GM12891 (cell line): ENCODE results near the gene IRX4.

Experiments
- POLR2A ChIP-seq: IDR thresholded peaks from 2 replicates; pipeline ENCODE4 v1.6.1; 2011; ENCODE audit warnings: low read depth, low read length, control low read depth
- POLR2AphosphoS5 ChIP-seq: IDR thresholded peaks from 2 replicates; pipeline ENCODE4 v1.6.1; 2011; ENCODE audit warnings: low read depth, low read length, control low read depth

DNA sequence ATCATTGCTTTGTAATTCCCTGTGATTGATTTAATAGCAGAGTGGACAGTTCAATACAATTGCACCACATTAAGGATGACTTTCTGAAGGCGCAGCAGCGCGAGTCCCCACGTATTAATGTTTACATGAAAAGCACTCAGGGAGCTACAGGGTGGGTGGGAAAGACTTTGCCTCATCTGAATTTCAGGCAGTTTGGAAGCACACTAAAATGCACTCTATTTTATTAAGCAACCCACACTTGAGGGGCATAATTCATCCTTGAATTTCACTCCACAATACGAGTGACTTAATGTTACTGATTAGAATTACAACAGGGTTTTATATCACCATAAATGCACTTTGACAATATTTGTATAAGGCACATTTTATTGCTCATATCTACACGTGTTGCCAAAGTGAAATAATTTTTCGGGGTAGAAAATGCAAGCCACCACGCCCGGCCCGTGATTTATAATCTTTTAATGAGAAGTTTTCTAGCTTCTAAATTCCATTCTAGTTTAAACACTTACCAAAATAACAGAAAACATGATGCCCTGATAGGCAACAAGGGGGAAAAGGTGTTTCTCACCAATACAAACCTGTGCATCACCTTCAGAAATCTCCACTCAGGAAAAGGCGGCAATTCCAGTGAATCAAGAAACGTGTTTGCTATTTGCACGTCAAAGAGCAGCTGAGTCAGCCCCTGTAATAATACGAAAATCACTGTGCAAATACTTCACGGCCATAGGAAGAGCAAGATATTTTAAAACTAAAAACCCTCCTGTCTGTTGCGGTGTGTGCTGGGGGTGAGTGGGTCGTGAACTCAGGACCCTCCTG, 40.5 kb downstream of the IRX4 start:
- TF ChIP-seq POLR2AphosphoS5, result no peak
- TF ChIP-seq POLR2A, result no peak
